ENCODE results near the gene CYP39A1. TPM values are rescaled to one million over a fixed set of nuclear protein-coding genes. Genes with fewer than 3 reads are reported as not detected.
"Not testable (repeated sequence)": the region's sequence is repeated elsewhere in the genome, so short reads cannot be mapped to it uniquely, and the experiment has no call there.

Gene CYP39A1
- total RNA-seq, 1 donor from 2014 or later: 13.5 TPM

DNA sequence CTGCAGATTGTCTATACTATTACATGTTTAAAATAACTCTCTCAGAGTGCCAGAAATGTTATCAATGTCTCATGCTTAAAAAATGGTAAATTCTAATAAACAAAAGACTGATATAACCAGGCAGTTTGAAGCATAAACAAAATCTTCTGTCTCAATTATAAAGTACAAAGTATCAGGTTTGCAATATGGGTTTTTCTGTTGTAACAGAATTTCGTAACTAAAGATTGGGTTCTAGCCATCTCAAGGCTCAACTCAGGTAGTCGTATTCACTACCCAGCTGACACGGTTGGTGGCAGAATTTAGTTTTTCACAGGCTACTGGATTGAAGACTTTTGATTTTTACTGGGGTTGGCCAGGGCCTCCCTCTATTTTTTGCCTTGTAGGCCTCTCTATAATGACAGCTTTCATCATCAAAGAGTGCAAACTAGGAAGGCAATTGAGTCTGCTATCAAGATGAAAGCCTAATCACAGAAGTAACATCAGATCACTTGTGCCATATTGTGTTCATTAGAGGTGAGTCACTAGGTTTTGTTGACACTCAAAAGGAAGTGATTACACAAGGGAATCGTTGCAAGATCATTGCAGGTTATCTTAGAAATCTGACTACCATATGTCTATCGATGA is 3.6 kb downstream of the CYP39A1 start:
- DNase-seq: no peak

DNA sequence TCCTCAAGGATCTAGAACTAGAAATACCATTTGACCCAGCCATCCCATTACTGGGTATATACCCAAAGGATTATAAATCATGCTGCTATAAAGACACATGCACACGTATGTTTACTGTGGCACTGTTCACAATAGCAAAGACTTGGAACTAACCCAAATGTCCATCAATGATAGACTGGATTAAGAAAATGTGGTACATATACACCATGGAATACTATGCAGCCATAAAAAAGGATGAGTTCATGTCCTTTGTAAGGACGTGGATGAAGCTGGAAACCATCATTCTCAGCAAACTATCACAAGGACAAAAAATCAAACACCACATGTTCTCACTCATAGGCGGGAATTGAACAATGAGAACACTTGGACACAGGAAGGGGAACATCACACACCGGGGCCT is 4.5 kb downstream of the CYP39A1 start:
- DNase-seq: not testable (repeated sequence)

DNA sequence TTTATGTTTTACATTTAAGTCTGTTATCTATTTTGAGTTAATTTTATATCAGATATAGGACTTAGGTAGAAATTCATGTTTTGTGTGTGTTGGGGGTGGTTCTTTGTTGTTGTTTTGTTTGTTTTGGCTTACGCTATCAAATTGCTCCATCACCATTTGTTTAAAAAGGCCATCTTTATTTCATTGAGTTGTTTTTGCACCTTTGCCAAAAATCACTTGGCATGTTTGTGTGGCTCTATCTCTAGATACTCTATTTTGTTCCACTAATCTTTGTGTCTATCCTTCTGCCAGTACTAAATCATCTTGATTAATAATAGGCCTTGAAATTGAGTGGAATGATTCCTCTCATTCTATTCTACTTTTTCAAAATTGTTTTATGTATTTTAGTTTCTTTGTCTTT is 7.4 kb downstream of the CYP39A1 start:
- no peak for DNase-seq

DNA sequence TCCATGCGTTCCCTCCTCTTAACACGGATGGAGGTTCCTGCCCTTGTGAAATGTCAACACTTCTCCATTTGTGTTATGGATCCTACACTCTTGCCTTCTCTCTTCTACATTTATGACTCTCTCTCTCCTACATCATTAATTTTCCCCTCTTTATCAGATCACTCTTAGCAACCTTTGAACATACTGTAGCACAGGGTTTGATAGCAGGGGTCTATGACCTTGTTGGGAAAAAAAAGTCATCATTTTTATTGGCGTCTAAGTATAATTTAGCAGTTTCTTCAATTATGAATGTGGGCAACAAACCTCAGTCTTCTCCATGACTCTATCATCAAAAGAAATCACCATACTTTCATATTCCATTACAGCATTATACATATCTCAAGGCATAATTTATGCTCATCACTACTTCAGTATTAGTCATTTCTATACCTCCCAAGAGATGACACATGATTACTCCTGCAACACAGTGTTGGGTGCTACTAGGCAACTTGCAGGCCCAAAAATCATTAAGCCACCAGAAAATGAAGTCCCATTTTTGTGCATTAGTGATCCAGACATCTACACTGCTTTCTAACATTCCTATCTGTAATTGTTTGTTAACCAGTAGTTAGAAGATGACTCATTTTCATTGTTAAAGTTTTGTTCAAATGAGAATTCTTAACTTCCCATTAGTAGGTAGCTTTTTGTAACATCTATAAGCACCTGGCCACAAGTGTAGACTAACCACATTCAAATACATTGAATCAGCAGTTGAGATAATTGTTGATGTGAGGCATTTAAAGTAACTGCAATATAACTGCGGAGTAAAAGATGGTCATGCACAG is 9.5 kb downstream of the CYP39A1 start:
- no peak for DNase-seq

DNA sequence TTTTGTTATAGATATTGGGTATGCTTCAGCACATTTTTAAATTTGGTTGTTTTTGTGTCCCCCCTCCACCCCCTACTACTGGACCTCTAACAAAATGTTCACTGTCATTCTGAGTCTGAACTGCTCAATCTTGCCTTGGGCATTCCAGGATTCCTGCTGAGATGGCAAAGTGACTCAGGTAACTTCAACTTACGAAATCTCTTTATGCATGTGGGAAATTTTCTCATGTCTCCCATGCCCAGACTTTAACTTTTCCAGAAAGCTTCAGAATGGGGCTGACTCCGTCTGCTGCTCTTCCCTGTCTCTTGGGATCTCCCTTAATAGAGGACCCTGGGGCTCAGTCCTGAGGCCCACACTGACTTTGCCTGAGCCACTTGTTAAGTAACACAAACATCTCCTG is 14.0 kb downstream of the CYP39A1 start:
- DNase-seq: no peak

DNA sequence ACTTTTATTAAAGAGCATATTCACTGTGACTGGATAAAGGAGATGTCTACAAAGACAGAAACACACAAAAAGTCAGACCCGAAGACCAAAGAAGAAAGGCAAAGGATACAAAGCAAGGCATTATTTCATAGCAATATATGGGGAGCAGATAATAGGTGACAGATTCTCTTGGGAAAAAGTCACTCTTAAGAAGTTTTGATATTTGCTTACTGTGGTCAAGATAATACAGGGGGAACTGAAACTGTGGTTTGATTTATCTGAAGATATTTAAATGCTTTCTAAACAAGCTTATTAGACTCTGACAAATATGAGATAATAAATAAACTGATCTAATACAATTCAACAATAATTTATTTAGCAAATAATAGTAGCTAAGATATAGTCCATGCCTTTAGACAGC is 14.7 kb downstream of the CYP39A1 start:
- no peak for DNase-seq

DNA sequence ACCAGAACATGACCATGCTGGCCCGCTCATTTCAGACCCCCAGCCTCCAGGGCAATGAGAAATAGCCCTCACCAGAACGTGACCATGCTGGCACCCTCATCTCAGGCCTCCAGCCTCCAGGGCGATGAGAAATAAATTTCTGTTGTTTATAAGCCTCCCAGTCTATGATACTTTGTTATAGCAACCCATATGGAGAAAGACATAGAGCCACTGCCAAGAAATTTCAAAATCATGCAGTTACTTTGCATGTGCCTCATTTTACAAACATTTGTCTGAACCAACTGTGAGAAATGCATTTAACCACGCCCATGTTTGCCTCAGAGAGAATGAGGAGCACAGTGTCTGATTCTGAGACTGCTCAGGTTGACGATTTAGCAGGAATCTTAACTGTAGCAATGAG is 15.5 kb downstream of the CYP39A1 start:
- DNase-seq: peak; percentile 29

DNA sequence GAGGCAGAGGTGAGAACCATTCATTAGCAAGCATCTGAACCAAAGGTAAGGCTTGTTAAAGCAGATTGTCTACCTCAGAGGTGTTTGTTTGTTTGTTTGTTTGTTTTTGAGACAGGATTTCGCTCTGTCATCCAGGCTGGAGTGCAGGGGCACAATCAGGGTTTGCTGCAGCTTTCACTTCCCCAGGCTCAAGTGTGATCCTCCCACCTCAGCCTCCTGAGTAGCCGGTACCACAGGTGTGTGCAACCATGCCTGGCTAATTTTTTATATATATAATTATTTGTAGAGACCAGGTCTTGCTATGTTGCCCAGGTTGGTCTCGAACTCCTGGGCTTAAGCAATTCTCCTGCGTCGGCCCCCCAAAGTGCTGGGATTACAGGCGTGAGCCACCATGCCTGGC is 17.2 kb downstream of the CYP39A1 start:
- no peak for DNase-seq

DNA sequence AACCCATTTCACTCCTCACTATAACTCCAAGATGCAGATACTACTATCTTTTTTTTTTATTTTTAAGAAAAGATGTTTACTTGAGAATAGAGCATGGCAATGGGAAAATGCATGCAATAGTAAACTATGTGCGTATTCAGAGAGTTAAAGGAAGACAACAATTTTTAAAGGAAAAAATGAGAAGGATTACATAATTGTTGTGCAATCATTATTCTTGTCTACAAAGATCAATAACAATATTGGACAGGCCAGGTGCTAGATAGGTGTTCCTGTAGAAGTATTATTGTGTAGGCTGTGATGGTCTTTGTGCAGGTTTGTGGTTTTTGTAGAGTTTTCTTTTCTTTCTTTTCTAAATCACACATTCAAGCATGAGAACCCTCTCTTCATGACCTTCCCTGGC is 20.6 kb downstream of the CYP39A1 start:
- no peak for DNase-seq

DNA sequence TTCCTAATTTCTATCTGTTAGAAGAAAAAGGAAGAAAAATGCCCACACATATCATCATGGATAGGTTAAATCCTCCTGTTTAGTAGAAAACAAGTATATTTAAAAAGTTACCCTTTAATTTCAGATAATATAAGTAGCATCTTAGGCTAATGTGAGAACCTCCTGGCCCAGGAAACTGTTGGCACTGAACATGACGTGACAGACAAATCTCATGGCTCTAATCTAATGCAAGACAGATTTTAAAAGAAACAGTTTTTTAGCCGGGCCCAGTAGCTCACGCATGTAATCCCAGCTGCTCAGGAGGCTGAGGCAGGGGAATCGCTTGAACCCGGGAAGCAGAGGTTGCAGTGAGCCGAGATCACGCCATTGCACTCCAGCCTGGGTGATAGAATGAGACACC is 22.9 kb downstream of the CYP39A1 start:
- no peak for DNase-seq

DNA sequence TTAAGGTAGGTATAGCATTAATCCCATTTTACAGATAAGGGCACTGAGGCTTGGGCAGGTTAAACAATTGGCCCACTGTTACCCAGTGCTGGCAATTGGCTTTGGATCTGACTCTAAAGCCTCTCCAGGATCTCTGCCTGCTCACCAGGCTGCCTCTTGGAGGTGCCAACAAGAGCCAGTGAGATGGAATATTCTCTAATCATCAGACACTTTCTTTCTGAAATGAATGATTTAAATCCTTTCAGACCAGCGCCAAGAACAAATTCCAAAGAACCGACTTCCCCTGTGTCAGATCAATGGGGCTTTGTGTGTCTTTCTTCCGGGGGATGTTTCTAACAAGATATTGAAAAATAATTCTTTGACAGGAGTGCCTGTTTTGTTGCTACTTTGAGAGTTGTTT is 23.6 kb downstream of the CYP39A1 start:
- no peak for DNase-seq

DNA sequence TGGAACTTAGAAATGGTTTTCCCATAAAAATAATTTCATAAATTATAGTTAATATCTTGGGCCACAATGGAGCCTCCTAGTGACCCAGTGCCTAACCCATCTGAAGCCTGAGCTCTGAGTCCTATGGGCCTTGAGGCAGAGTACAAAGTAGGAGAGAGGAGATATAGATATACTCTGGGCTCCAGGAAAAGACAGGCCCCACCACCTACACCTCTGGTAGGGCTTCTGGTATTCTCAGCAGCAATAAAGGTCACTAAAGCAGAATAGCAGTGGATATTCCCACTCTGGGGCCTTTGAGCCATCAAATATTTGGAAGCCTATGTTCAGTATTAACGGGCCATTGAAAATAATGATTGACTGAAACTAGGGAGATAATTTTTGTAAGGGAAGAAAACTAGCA is 24.1 kb downstream of the CYP39A1 start:
- no peak for DNase-seq

DNA sequence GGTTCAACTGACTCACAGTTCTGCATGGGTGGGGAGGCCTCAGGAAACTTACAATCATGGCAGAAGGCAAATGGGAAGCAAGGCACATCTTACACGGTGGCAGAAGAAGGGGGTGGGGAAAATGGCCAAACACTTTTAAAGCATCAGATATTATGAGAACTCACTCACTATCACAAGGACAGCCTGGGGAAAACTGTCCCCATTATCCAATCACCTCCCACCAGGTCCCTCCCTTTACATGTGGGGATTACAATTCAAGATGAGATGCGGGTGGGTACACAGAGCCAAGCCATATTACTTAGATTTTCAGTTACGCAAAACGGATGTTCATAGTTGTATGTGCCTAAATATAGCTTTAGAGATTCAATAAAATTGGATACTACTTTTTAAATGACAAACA is 25.6 kb downstream of the CYP39A1 start:
- DNase-seq: no peak

DNA sequence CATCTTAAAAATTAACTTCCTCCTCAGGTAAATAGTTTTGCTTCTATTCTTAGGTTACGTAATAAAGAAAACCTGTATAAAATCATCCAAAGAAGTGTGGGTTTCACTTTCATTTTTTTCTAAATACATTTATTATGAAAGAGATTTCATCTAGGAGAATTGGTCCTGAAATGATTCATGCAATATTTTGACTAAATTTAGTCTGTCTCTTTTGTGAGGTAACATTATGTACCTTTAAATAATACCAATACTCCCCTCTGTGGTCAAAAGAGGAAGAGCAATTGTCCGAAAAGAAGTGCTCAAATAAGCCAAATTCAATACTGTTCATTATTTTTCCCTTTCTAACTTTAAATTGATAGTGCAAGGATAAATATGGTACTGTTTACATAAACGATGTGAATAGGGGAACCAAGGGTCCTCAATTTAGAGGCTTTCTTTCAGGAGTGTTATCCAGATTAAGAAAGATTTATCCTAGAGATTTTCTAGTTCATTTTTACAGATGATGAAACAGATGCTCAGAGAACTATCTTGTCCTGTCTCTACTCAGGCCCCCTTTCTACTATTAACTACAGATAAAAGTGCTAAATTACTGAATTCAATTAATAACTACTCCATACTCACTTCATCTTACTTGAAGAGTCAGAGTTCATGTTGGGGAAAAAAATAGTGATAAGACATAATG is 26.2 kb downstream of the CYP39A1 start:
- DNase-seq: peak; percentile 61

DNA sequence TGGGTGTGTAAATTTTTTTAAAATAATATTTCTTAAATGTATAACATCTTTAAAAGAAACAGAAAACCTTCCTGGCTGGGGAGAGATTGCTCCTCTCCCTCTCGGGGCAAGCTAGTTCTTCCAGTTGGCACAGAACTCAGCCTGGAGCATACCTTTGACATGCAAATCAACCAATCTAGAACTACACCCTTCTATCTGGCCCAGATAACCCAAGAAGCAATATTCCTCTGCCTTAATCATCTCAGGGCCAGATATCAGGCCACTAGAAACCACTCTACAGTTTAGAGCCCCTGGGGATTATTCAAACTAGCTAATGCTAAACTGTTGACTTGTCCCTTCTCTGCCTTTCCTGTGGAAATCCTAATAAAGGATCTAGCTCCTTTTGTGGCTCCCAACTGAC is 33.9 kb downstream of the CYP39A1 start:
- DNase-seq: no peak

DNA sequence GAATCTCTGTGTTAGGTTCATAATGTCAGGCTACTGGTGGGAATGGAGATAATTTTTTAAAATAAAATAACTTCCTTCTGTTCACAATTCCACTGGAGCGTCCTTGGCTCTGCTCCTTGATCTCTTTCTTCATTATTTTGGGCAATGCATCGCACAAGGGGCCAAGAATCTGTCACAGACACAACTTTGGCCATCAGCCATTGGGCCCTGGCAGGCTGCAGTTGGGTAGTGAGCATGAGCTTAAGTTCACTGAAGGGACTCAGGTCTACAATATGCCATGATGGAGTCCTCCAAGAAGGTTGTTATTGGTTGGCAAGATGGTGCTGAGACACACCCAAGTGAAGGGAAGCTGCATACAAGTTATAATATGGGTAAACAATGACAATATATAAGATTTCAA is 40.0 kb downstream of the CYP39A1 start:
- no peak for DNase-seq

DNA sequence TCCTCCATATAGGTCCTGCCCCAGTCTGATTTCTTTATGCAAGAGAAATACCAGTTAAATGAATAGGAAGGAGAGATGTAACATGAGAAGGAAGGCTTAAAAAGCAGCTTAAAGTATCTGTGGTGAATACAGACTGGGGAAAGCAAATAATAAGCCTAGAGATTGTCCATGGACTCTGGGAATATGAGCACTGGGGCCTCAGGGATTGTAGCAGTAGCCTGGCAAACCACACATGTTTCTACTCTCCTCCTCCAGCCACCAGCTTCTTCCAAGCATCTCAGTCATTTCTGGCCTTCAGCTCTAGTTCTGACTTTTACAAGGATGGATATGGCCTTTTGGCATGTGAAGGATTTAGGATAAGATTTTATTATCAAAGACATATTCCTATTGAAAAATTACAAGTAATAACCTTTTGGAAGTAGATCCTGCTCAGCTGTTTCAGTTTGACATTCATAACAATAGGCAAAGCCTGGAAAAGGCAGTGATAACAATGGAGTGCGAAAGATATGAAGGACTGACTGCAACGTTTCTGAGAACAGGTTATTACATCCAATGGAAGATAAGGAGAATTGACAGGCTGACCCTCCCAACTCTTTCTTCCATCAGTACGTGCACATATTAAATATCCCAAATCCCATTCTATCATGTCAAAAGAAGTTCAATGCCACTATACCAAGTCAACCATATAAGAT is 41.6 kb downstream of the CYP39A1 start:
- peak; percentile 47 for DNase-seq

DNA sequence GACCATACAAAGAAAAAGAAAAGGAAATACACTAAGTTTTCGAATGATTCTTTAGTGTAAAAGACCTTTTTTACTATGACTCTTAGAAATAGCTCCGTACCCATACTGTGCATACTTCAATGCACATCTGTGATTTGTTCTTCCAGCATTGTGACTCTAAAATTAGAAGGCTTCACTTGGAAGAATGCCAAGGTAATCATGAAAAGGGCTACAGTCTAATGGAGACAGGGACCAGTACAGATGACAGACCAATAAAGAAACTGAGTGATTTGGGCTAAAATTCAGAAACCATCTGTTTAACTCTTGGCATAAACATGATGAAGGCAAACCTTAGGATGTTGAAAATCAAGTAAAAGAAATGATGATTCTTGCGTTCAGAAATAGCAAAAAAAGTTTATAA is 46.3 kb downstream of the CYP39A1 start:
- DNase-seq: peak; percentile 32

DNA sequence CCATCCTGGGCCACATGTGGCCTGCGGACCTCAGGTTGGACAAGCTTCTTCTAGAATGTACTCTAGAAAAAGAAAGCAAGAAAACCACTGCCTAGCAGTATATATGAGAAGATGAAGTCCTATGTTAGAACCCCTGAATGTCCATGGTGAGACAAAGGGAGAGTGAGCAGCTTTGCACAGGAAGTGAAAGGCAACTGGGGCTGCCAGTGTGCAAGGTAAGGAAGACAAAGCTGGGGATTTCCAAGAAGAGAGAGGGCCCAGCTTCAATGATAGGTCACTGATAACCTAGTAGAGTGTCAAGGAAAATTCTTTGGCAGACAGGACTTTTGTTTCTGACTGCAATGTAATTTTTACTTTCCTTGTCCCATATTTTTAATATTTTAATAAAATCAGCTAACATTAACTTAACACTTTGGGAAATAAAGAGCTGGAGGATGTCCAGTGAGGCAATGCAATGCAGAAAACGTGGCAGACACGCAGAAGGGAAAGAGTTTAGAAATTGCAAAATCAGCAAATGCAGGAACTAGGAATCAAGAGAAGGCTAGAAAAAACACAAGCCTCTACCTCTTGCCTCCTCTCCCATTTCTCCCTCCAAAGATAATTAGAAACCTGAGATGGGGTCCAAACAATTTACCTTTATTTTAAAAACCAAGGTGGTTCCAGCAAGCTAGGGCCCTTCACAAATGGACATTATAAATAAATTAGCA is 47.4 kb downstream of the CYP39A1 start:
- no peak for DNase-seq

DNA sequence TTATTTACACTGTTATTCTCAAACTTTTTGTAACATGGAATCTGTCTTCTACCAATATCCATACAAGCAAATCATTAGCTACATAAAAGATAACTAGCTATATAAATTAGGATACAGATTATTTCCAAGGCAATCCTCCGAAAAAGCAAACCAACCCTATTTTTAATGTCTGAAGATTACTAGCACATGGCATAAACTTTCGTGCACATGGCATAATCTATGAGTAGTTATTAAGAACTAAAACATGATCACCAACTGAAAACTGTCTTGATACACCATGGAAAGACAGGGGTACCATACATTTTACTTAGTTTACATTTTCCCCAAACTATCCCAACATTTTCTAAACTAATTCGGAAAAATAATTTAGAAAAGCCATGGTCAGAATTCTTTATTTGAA is 54.4 kb downstream of the CYP39A1 start:
- no peak for DNase-seq

DNA sequence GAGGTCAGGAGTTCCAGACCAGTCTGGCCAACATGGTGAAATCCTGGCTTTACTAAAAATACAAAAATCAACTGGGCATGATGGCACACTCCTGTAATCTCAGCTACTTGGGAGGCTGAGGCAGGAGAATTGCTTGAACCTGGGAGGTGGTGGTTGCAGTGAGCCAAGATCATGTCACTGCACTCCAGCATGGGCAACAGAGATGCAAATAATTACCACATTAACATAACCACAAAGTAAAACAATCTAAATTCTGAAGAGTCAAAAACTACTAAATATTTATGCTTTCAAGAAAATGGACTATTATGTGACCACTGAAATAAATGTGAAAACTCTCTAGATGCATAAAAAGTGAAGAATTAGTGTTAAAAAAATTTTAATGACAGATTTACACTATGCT is 59.9 kb downstream of the CYP39A1 start:
- DNase-seq: no peak

DNA sequence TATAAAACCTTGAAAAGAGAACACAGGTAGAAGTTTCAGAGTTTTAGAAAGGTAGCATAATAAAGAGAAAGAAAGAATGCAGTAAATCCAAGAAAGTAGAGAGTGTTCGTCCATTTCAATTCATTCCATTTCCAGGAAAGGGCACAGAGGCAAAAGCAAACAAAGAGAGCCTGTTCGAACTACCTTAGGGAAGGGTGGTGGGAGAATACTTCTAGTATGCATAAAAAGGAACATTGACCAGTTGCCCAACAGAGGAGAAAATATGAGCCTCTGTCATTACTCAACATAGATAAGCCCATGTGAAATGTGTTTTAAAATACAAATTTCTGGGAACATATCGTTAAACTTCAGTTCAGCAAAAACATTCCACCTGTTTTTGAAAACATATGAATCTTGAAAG is 60.6 kb downstream of the CYP39A1 start:
- no peak for DNase-seq

Data from tongue (tissue), 2 donors.